Measurements from ENCODE around the gene TSPAN18. TPM values are rescaled to one million over a fixed set of nuclear protein-coding genes. Genes with fewer than 3 reads are reported as not detected.

TSPAN18 gene
- total and polyA plus RNA-seq, 8 donors: 2.1 to 60.3 (median 11.0) TPM

DNA sequence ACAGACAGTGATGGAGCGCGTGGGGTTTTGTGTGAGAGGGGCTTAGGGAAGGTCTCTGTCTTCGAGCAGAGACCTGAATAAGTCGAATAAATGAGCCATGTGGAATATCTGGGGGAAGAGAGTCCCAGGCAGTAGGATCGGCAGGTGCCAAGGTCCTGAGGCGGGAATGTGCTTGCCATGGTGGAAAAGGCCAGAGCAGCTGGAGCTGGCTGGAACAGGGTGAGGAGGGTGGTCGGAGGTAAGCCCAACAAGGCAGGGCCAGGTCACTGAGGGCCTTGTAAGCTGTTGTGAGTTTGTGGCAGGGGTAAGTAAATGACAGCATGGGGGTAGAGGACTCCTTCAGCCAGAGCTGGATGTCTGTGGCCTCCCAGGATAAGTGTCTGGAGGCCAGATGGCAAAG lies 152.7 kb downstream of the TSPAN18 start:
- no peak for DNase-seq
- intact Hi-C loops (cut with DNase I; ENCODE audit: low total_unique reads): no loop called here
- Histone ChIP-seq H3K4me3 (no peak overlapping the region), H3K4me1 (peaks cover 0 to 10% (median 7%) of the 10 kb centered on the region in 4 donors), H3K9me3 (no peaks in the 10 kb centered on the region), H3K27me3 (peaks cover 0 to 20% (median 4%) of the 10 kb centered on the region in 3 donors), H3K36me3 (no peaks in the 10 kb centered on the region), H3K27ac (no peak overlapping the region)
- WGBS, 5 donors: 87 to 95% (median 91%) methylated on average over 7 of the region's 7 CpGs
- TF ChIP-seq POLR2A (IDR thresholded peaks at IDR 0.05) (no peak), POLR2AphosphoS5 (IDR thresholded peaks at IDR 0.05) (no peak), CTCF (IDR thresholded peaks at IDR 0.05) (no peak), EP300 (IDR thresholded peaks at IDR 0.05) (no peak)

DNA sequence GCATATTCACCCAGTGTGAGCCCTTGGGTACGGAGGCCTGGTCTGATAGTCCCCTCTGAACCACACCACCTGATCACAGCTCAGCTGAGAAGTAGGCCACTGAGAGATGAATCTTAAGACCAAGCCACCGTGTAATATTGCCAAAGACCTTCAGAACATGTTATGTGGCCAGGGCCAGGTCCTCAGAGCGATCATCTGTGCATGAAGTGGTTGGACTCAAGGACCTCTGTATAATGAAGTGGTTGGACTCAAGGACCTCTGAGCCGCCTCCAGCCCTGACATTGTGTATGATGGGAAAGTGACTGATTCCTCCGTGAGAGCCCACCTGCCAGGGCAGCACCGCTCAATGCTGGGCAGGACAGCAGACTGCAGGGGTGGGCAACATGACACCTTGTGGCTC lies 153.7 kb downstream of the TSPAN18 start:
- intact Hi-C loops (cut with DNase I; ENCODE audit: low total_unique reads): no loop called here

GRCh38 chr11:44880953-44881352 lies 154.2 kb downstream of the TSPAN18 start:
- H3K4me1 ChIP-seq: peaks cover 0 to 14% (median 8%) of the 10 kb centered on the region in 4 donors
- no peak overlapping the region for H3K4me3 ChIP-seq
- intact Hi-C loops (cut with DNase I; ENCODE audit: low total_unique reads): no loop called here
- no peak overlapping the region for H3K27ac ChIP-seq
- no peaks in the 10 kb centered on the region for H3K36me3 ChIP-seq
- no peak for DNase-seq
- H3K27me3 ChIP-seq: peaks cover 0 to 20% (median 4%) of the 10 kb centered on the region in 3 donors
- H3K9me3 ChIP-seq: no peaks in the 10 kb centered on the region
- WGBS, 5 donors: 82 to 89% (median 86%) methylated on average over 3 to 4 of the region's 4 CpGs
- TF ChIP-seq CTCF (IDR thresholded peaks at IDR 0.05): no peak
- no peak for TF ChIP-seq POLR2A (IDR thresholded peaks at IDR 0.05)
- no peak for TF ChIP-seq EP300 (IDR thresholded peaks at IDR 0.05)

More for the DNA sequence above, 153.7 kb downstream of the TSPAN18 start:
- Histone ChIP-seq H3K27me3 (peaks cover 0 to 20% (median 4%) of the 10 kb centered on the region in 3 donors), H3K27ac (no peak overlapping the region), H3K4me3 (no peak overlapping the region), H3K4me1 (peaks cover 0 to 10% (median 7%) of the 10 kb centered on the region in 4 donors), H3K36me3 (no peaks in the 10 kb centered on the region), H3K9me3 (no peaks in the 10 kb centered on the region)
- DNase-seq: no peak
- WGBS, 5 donors: 78 to 91% (median 88%) methylated on average over 5 to 6 of the region's 6 CpGs
- no peak for TF ChIP-seq POLR2AphosphoS5 (IDR thresholded peaks at IDR 0.05)

DNA sequence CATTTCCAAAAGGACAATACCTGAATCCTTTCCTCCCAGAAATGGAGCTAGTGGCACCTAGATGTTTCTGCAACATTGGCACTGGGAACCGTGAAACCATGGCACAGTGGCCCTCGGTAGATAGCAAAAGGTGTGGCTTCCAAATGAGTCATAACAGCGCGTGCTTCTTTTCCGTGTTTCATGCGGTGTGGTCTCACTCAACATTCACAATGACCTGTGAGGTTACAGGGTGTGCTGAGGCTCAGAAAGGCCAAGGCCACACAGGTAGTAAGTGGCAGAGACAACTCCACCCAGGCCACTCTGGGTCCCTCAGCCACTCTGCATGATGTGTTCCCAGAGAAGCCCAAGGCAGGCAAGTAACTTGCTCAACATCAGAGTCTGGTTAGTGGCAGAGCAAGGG lies 156.5 kb downstream of the TSPAN18 start:
- Histone ChIP-seq H3K4me3 (no peak overlapping the region), H3K4me1 (peaks cover 0 to 26% (median 12%) of the 10 kb centered on the region in 4 donors), H3K36me3 (no peaks in the 10 kb centered on the region), H3K9me3 (no peaks in the 10 kb centered on the region), H3K27ac (no peak overlapping the region), H3K27me3 (peaks cover 0 to 12% (median under 1%) of the 10 kb centered on the region in 3 donors)
- TF ChIP-seq POLR2A (IDR thresholded peaks at IDR 0.05) (no peak), EP300 (IDR thresholded peaks at IDR 0.05) (no peak), CTCF (IDR thresholded peaks at IDR 0.05) (no peak), POLR2AphosphoS5 (IDR thresholded peaks at IDR 0.05) (peak in 2 of 3 donors; percentile 24 to 53)
- intact Hi-C loops (cut with DNase I; ENCODE audit: low total_unique reads): no loop called here
- WGBS, 5 donors: 22 to 47% (median 32%) methylated on average over 6 of the region's 6 CpGs
- DNase-seq: peak; percentile 43 to 69

DNA sequence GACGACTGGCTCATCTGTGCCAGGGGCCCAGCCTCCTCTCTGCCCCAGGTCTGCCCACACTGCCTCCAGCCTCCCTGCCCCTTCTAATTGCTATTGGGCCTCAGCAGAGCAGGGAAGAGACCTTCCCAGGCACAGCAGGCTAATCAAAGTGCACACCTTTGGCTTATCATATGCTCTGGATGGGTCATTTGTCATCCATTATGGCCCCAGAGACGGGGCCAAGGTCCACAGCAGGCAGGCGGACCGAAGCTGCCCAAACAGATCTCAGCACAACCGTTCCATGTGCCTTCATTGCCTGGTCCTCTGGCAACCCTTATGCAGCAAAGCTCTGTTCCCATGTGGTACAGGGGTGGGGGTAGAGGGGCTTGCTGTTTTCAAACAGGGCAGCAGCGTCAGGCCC lies 157.3 kb downstream of the TSPAN18 start:
- intact Hi-C loops (cut with DNase I; ENCODE audit: low total_unique reads): no loop called here
- no peaks in the 10 kb centered on the region for H3K9me3 ChIP-seq

More for the DNA sequence above, 157.3 kb downstream of the TSPAN18 start:
- Histone ChIP-seq H3K27me3 (peaks cover 0 to 5% (median 0%) of the 10 kb centered on the region in 3 donors), H3K4me1 (peaks cover 0 to 24% (median 12%) of the 10 kb centered on the region in 4 donors), H3K27ac (no peak overlapping the region), H3K36me3 (no peaks in the 10 kb centered on the region), H3K4me3 (no peak overlapping the region)
- 59 to 80% (median 67%) methylated on average over 6 of the region's 6 CpGs for WGBS, 5 donors
- TF ChIP-seq POLR2AphosphoS5 (IDR thresholded peaks at IDR 0.05) (no peak), CTCF (IDR thresholded peaks at IDR 0.05) (no peak), EP300 (IDR thresholded peaks at IDR 0.05) (no peak), POLR2A (IDR thresholded peaks at IDR 0.05) (no peak)
- DNase-seq: peak in 1 of 2 donors; percentile 72

All from stomach (tissue), 9 donors.